Uterus (tissue), 4 donors: ENCODE results near the gene TLR6. TPM values are rescaled to one million over a fixed set of nuclear protein-coding genes. Genes with fewer than 3 reads are reported as not detected.
A peak's percentile ranks its signal among the peaks of the same experiment; 100 is the strongest.
"Not testable (repeated sequence)": the region's sequence is repeated elsewhere in the genome, so short reads cannot be mapped to it uniquely, and the experiment has no call there.

Source experiments
- DNase-seq, 2 donors: peaks; one replicate each; pipeline ENCODE4 v3.0.0-alpha.2; 2019 to 2020
- H3K27ac ChIP-seq, 2 donors: fragments of 200-600 bp; sonication (generic); 1 replicate in 1 of 2; 2 replicates in 1 of 2; pipeline ENCODE4 v1.5.1; 2016 to 2018
- H3K27me3 ChIP-seq, 2 donors: fragments of 200-600 bp; sonication (generic); one replicate each; pipeline ENCODE4 v1.5.1; 2018 to 2019; ENCODE audit warnings: control low read depth in 1 of 2
- H3K36me3 ChIP-seq, 2 donors: fragments of 200-600 bp; sonication (generic); one replicate each; pipeline ENCODE4 v1.5.1; 2019; ENCODE audit warnings: control low read depth in 1 of 2
- H3K4me1 ChIP-seq, 2 donors: fragments of 200-600 bp; sonication (generic); one replicate each; pipeline ENCODE4 v1.5.1; 2018 to 2019; ENCODE audit warnings: control low read depth in 1 of 2
- H3K4me3 ChIP-seq, 2 donors: fragments of 200-600 bp; sonication (generic); 1 replicate in 1 of 2; 2 replicates in 1 of 2; pipeline ENCODE4 v1.5.1; 2018 to 2019; ENCODE audit warnings: mild to moderate bottlenecking in 1 of 2
- H3K9me3 ChIP-seq, 2 donors: fragments of 200-600 bp; sonication (generic); one replicate each; pipeline ENCODE4 v1.5.1; 2019; ENCODE audit warnings: control low read depth in 1 of 2
- POLR2A ChIP-seq, 2 donors: fragments of 450-650 bp; IDR thresholded peaks; one replicate each; pipeline ENCODE4 v1.6.1; 2016; ENCODE audit warnings: antibody characterized with exemption in 2 of 2, mild to moderate bottlenecking in 1 of 2, moderate library complexity in 1 of 2
- intact Hi-C: fragments of 100-400 bp; cut with DNase I; formaldehyde crosslinking; loops from one replicate; pipeline ENCODE4 v1.15.1; 2023; ENCODE audit warnings: low total_unique reads
- total RNA-seq, 4 donors: library from RNA; depleted of rRNA in 3 of 4; stranded (reverse); fragments of >200 nt in 3 of 4; gene quantifications; one replicate each; pipeline versions ENCODE4 v1.1.0 to v1.2.4, GENCODE V29; 2014 to 2023
- TF ChIP-seq, protein P1 (sequence below), 4 experiments: fragments of 200-600 bp in 2 of 4; fragments of 450-650 bp in 2 of 4; sonication (generic) in 2 of 4; IDR thresholded peaks; one replicate each; pipeline ENCODE4 v1.5.1; 2016 to 2019; ENCODE audit warnings: antibody characterized with exemption in 4 of 4, mild to moderate bottlenecking in 2 of 4, moderate library complexity in 1 of 4
- donor health status: DM: yes; HTN: yes; CAD: no.

TLR6 gene
- total RNA-seq, 4 donors from 2014 or later: 1.5 to 10.0 (median 4.4) TPM

DNA sequence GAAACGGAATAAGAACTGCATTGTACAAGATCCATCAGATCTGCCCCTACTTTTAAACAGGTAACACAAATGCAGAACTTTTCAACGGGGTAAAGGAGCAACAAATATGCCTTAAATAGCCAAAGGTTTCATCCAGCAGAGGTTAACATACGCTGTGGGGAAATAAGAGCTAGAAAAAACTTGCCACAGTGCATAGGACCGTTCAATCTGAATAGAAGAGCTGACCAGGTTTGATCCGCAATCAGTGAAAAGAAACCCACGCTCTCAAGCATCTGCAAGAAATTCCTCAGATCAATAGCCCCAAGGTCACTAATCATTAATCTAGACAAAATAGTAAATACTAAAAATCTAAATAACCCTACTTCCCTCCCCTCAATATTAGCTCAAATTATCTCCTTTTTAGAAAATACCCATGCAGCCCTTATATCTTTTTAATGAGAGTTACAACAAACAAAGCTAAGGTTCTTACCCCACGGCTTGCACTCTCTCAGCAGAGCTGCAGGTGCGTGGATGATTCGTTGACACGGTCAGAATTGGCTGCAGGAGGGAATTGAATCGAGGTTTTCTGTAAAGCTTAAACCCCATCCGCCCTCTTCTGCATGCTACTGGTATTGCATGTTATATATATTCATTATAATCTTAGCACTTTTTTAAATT lies 74.0 kb downstream of the TLR6 start, which contains the start of gene TLR10:
TLR10 (minus strand) TSS at position 539 of the 657 bp plus-strand sequence. CDS start 7,400 bp downstream, outside the sequence.
- no peaks in the 10 kb centered on the region for H3K36me3 ChIP-seq
- no peaks in the 10 kb centered on the region for H3K4me1 ChIP-seq
- no peaks in the 10 kb centered on the region for H3K9me3 ChIP-seq
- H3K4me3 ChIP-seq: no peak within 1 kb of the TSS
- TF ChIP-seq POLR2A (IDR thresholded peaks at IDR 0.05): no peak
- TF ChIP-seq, protein P1, sequence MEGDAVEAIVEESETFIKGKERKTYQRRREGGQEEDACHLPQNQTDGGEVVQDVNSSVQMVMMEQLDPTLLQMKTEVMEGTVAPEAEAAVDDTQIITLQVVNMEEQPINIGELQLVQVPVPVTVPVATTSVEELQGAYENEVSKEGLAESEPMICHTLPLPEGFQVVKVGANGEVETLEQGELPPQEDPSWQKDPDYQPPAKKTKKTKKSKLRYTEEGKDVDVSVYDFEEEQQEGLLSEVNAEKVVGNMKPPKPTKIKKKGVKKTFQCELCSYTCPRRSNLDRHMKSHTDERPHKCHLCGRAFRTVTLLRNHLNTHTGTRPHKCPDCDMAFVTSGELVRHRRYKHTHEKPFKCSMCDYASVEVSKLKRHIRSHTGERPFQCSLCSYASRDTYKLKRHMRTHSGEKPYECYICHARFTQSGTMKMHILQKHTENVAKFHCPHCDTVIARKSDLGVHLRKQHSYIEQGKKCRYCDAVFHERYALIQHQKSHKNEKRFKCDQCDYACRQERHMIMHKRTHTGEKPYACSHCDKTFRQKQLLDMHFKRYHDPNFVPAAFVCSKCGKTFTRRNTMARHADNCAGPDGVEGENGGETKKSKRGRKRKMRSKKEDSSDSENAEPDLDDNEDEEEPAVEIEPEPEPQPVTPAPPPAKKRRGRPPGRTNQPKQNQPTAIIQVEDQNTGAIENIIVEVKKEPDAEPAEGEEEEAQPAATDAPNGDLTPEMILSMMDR (IDR thresholded peaks at IDR 0.05): peak; percentile 63 to 70 (median 64)
- H3K27me3 ChIP-seq: no peaks in the 10 kb centered on the region
- no peak within 1 kb of the TSS for H3K27ac ChIP-seq
- intact Hi-C loops: no loop called here
- DNase-seq: peak in 1 of 2 donors; percentile 53

DNA sequence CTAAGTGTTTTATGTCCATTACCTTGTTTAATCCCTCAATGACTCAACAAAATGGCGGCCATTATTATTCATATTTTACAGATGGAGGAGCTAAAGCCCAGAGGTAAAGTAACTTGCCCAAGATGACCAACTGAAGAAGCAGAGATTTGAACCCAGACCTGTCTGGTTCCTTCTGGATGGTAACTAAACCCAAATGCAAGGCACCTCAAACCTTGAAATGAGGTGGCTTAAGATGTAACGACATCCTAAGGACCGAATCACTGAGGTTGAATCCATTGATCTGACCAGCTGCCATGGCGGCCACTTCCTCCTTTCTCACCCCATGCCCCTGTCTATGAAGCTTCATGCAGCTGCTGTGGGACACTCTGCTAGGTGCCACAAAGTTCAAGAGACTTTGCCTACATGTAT lies 74.8 kb downstream of the TLR6 start:
- DNase-seq: no peak
- Histone ChIP-seq H3K27ac (no peak overlapping the region), H3K36me3 (no peaks in the 10 kb centered on the region), H3K4me3 (no peak overlapping the region), H3K9me3 (no peaks in the 10 kb centered on the region), H3K4me1 (no peaks in the 10 kb centered on the region), H3K27me3 (no peaks in the 10 kb centered on the region)
- TF ChIP-seq, protein P1 (IDR thresholded peaks at IDR 0.05): no peak
- no peak for TF ChIP-seq POLR2A (IDR thresholded peaks at IDR 0.05)
- intact Hi-C loops: no loop called here

DNA sequence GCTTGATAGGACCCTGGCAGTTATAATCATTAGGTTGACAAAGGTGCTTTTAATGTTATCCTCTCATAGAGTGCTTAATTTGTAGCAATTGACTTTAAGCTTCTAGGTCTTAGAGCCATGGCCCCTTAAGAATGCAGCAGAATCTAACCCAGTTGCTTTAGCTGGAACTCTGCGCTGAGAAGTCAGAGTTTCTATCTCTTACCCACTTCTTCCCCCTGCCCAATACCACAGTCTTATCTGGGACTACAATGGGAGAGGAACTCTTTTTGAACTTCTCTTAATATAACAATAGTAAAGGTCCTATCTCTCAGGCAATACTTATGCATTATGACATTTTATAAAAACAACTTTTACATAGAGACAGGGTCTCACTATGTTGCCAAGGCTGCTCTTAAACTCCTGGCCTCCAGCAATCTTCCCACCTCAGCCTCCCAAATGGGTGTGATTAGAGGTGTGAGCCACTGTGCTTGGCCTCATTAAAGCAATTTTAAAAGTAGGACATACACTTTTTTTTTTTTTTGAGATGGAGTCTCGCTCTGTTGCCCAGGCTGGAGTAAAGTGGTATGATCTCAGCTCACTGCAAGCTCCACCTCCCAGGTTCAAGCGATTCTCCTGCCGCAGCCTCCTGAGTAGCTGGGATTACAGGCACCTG lies 75.7 kb downstream of the TLR6 start:
- no peak for DNase-seq
- H3K27ac ChIP-seq: no peak overlapping the region

DNA sequence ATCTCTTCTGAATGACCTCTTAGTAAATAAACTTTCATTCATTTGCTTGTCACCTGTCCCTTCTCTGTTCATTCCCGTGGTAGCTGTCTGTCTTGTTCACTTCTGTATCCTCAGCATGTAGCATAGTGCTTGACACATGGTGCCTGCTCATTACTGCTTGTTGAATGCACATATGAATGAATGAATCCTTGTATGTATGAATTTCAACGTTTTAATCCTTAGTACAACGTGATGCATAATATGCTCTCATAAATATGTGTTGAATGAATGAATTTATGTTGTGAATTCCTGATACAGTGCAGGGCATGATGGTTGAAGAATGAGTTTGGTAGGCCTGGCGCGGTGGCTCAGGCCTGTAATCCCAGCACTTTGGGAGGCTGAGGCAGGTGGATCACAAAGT lies 76.8 kb downstream of the TLR6 start:
- no peak overlapping the region for H3K27ac ChIP-seq
- no peak overlapping the region for H3K4me3 ChIP-seq
- H3K27me3 ChIP-seq: no peaks in the 10 kb centered on the region
- TF ChIP-seq, protein P1 (IDR thresholded peaks at IDR 0.05): no peak
- no peak for TF ChIP-seq POLR2A (IDR thresholded peaks at IDR 0.05)
- intact Hi-C loops: no loop called here
- H3K36me3 ChIP-seq: no peaks in the 10 kb centered on the region
- H3K9me3 ChIP-seq: no peaks in the 10 kb centered on the region
- H3K4me1 ChIP-seq: no peaks in the 10 kb centered on the region
- DNase-seq: no peak

More for the DNA sequence above, 75.7 kb downstream of the TLR6 start:
- intact Hi-C loops: no loop called here
- Histone ChIP-seq H3K36me3 (no peaks in the 10 kb centered on the region), H3K27me3 (no peaks in the 10 kb centered on the region), H3K9me3 (no peaks in the 10 kb centered on the region), H3K4me3 (no peak overlapping the region), H3K4me1 (no peaks in the 10 kb centered on the region)
- no peak for TF ChIP-seq POLR2A (IDR thresholded peaks at IDR 0.05)
- TF ChIP-seq, protein P1 (IDR thresholded peaks at IDR 0.05): no peak

DNA sequence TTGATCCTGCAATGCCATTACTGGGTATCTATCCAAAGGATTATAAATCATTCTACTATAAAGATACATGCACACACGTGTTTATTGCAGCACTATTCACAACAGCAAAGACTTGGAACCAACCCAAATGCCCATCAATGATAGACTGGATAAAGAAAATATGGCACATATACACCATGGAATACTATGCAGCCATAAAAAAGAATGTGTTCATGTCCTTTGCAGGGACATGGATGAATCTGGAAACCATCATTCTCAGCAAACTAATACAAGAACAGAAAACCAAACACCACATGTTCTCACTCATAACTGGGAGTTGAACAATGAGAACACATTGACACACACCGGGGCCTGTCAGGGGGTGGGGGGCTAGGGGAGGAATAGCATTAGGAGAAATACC lies 78.7 kb downstream of the TLR6 start:
- H3K36me3 ChIP-seq, H3K27me3 ChIP-seq, intact Hi-C loops, H3K4me1 ChIP-seq, DNase-seq, H3K27ac ChIP-seq, H3K4me3 ChIP-seq, H3K9me3 ChIP-seq: not testable (repeated sequence)
